HG03196 (cell line): ENCODE results near the gene SKIC8.
"Not testable (repeated sequence)": the region's sequence is repeated elsewhere in the genome, so short reads cannot be mapped to it uniquely, and the experiment has no call there.

Experiments
- ATAC-seq: cut with Tn5 transposase; IDR thresholded peaks from one replicate; pipeline ENCODE4 v1.9.1; 2021; ENCODE audit not compliant: unreplicated experiment

SKIC8 gene

GRCh38 chr15:78259232-78259631 is 40.2 kb downstream of the SKIC8 start:
- ATAC-seq = no peak

DNA sequence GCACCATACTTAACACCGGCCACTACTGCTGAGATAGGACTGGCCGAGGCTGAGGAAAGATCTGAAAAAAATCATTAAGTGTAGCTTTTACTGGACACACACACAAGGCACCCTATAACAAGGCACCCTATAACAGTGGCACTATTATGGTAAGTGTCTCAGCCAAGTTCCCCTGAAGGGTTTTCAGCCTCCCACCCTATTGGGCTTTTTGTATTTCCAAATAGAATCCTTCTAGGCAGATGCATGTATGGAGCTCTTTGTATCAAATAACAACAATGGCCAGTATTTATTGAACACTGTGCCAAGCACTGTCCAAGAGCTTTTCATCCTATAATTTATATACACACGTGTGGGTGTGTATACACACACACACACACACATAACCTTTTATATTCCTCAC is 41.7 kb downstream of the SKIC8 start:
- ATAC-seq = no peak

DNA sequence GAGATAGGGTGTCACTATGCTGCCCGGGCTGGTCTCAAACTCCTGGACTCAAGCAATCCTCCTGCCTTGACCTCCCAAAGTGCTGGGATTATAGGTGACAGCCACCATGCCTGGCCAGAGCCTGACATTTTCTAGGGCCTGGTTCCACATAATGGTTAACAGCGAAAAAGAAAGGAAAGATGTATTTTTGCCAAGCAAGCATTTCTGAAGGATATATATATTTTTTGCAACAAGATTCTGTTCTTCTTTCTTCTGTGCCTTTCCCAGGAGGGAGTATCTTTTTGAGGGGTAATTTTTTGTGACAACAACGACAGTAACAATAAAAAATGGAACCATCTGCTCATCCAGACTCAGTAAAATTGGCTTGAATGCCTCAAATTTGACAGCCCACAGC is 43.4 kb downstream of the SKIC8 start:
- ATAC-seq = no peak

DNA sequence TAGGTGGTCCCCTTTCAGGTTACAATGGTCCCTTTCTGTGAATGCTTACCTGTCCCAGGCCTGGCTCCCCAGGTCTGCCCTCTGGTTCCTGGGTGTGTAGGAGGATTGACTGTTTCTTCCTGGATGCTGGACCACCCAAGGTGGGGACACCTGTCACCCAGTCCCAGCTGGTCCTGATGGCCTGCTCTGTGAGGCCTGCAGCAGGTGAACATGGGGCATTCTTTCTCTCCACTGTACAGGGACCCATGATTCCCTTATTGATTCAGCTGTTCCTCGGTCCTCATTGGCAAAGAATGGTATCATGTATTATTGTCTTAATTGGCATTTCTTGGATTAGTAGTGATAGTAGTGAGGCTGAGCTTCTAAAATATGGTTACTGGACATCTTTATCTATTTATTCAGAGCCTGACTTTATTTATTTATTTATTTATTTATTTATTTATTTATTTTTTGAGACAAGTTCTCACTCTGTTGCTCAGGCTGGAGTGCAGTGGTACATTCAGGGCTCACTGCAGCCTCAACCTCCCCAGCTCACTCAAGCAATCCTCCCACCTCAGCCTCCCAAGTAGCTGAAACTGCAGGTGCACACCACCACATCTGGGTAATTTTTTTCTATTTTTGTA is 43.9 kb downstream of the SKIC8 start:
- ATAC-seq = no peak

- ATAC-seq = no peak
These were observed 48.3 kb downstream of the SKIC8 start for GRCh38 chr15:78251136-78251535.

- ATAC-seq = no peak
These were observed 50.3 kb downstream of the SKIC8 start for GRCh38 chr15:78249131-78249530.

DNA sequence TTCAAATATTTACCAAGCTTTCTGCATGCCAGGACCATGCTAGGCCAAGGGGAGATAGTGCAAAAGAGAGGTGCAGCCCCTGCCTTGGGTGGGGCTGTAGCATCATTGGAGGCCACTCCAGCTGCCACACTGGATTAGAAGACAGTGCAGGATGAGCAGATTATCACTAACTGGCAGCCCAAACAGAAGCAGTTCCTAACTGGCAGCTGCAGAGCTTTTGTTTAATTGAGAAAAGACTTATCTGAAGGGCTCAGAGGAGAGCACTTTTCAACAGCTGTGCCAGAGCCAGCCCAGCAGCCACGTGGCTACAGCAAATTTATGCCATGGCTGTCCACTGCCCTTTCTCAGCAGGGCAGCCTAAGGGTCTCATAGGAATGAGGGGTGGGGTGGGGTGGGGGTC is 51.5 kb downstream of the SKIC8 start:
- no peak for ATAC-seq

- ATAC-seq = not testable (repeated sequence)
These were observed 53.3 kb downstream of the SKIC8 start for GRCh38 chr15:78245976-78246620.

GRCh38 chr15:78245392-78245791 is 54.0 kb downstream of the SKIC8 start:
- ATAC-seq = not testable (repeated sequence)

DNA sequence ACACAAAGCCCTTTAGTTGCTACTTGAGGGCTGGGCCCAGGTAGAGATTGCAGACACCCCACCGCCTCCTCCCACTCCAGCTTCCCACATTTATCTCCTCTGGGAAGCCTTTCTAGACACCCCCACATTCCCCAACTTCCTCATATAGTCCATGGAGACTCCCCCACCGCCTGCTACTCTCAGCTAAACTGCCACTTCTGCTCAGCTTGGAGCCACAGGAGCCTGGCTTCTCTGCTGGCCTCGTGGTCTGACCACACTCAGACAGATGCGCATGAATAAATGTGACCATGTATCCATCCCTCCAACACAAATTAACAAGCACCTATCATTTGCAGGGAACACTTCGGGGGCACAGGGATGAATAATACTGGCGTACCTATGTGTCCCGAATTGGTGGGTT is 54.5 kb downstream of the SKIC8 start:
- ATAC-seq = no peak

DNA sequence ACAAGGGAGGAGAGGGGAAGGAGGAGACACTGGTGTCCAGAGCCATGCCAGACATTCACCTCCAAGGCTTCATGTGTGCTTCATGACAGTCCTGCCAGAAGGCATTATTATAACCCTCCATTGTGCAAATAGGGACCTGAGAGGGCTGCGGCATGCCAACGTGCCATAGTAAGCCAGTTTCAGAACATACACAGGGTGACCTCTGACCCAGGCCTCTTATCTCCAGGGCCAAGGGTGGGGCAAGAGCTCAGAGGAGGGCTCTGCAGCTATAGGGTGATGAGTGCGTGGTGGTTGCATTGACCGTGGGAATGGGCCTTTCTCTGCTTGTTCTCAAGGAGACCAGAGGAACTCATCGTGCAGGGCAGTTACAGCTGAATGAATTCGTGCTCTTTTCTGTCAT is 55.3 kb downstream of the SKIC8 start:
- ATAC-seq = no peak

- no peak for ATAC-seq
These were observed 55.9 kb downstream of the SKIC8 start for GRCh38 chr15:78243491-78243941.

- no peak for ATAC-seq
These were observed 56.4 kb downstream of the SKIC8 start for GRCh38 chr15:78243058-78243457.

GRCh38 chr15:78242128-78242527 is 57.3 kb downstream of the SKIC8 start:
- no peak for ATAC-seq

DNA sequence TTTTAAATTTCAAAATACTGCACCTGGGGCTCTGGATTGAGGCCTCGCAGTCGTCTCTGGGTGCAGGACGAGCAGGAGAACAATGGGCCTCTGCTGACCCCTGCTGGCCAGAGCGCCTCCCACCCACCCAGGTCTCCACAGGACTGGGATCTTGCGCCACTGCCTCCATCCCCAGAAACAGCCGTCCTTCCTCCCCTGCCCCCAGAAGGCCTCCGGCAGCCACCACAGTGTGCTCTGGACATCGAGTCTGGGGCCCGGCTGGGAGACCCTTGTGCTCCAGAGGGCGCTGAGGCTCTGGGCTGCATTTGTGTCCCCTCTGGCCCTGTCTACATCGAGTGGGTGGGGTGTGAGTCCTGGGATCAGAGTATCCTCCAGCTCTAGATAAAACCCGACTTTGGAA is 58.4 kb downstream of the SKIC8 start:
- ATAC-seq = no peak

DNA sequence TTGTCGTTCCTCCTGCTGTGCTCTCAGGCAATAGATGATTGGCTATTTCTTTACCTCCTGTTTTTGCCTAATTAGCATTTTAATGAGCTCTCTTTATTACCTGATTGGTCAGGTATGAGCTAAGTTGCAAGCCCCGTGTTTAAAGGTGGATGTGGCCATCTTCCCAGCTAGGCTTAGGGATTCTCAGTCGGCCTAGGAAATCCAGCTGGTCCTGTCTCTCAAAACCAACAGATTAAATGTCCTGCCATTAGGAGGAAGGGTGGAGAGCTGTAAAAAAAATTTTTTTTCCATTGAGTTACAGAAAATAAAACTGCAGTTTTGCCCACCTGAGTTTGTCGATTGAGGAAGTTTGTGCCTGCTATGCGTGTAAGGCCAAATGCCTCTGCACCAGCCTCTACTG is 59.6 kb downstream of the SKIC8 start:
- no peak for ATAC-seq

GRCh38 chr15:78237146-78237545 is 62.3 kb downstream of the SKIC8 start:
- no peak for ATAC-seq

GRCh38 chr15:78236491-78236890 is 62.9 kb downstream of the SKIC8 start:
- no peak for ATAC-seq

GRCh38 chr15:78234515-78235040 is 64.8 kb downstream of the SKIC8 start, which contains the start of gene ACSBG1:
ACSBG1 (minus strand) TSS chr15:78234565; CDS start chr15:78234501, 64 bp downstream.
- ATAC-seq = no peak

DNA sequence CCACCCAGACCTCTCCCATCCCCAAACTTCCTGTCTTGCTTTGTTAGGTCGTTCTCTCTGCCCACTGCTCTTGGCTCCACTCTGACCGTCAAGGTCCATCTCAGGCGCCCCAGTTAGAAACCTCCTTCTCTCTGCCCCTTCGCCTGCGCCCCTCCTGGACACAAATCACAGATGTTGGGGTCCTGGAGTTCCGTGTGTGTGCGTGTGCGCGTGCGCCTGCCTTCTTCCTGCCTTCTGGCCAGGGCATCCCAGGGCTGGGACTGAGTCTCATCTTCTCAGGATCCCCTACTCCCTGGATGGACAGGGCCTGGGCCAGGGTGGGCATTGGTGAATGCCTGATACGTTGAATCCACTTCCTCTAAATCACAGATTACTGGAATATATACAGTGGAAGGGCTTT is 65.9 kb downstream of the SKIC8 start:
- ATAC-seq = no peak
